Measurements from ENCODE around the gene SHC2. TPM values are rescaled to one million over a fixed set of nuclear protein-coding genes. Genes with fewer than 3 reads are reported as not detected.

SHC2 gene
- total RNA-seq, 1 donor from 2014 or later: 343 TPM

- H3K36me3 Mint-ChIP-seq (ENCODE audit: unreplicated experiment): no peaks in the 10 kb centered on the region
- TF ChIP-seq, protein P1, sequence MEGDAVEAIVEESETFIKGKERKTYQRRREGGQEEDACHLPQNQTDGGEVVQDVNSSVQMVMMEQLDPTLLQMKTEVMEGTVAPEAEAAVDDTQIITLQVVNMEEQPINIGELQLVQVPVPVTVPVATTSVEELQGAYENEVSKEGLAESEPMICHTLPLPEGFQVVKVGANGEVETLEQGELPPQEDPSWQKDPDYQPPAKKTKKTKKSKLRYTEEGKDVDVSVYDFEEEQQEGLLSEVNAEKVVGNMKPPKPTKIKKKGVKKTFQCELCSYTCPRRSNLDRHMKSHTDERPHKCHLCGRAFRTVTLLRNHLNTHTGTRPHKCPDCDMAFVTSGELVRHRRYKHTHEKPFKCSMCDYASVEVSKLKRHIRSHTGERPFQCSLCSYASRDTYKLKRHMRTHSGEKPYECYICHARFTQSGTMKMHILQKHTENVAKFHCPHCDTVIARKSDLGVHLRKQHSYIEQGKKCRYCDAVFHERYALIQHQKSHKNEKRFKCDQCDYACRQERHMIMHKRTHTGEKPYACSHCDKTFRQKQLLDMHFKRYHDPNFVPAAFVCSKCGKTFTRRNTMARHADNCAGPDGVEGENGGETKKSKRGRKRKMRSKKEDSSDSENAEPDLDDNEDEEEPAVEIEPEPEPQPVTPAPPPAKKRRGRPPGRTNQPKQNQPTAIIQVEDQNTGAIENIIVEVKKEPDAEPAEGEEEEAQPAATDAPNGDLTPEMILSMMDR (IDR thresholded peaks at IDR 0.05; ENCODE audit: partially characterized antibody, unreplicated experiment): no peak
- peaks cover 1% of the 10 kb centered on the region for H3K9me3 Mint-ChIP-seq (ENCODE audit: unreplicated experiment)
- peaks cover 12% of the 10 kb centered on the region for H3K27me3 Mint-ChIP-seq (ENCODE audit: unreplicated experiment)
- H3K27ac Mint-ChIP-seq (ENCODE audit: unreplicated experiment): no peak overlapping the region
- peaks cover 4% of the 10 kb centered on the region for H3K4me1 Mint-ChIP-seq (ENCODE audit: low read depth, unreplicated experiment)
- DNase-seq: peak; percentile 46
- H3K4me3 Mint-ChIP-seq (ENCODE audit: unreplicated experiment): no peak overlapping the region
Measured at GRCh38 chr19:403221-404027, 57.4 kb downstream of the SHC2 start.

- no peak overlapping the region for H3K4me3 Mint-ChIP-seq (ENCODE audit: unreplicated experiment)
- no peaks in the 10 kb centered on the region for H3K36me3 Mint-ChIP-seq (ENCODE audit: unreplicated experiment)
- peaks cover 12% of the 10 kb centered on the region for H3K27me3 Mint-ChIP-seq (ENCODE audit: unreplicated experiment)
- peaks cover 1% of the 10 kb centered on the region for H3K9me3 Mint-ChIP-seq (ENCODE audit: unreplicated experiment)
- peaks cover 4% of the 10 kb centered on the region for H3K4me1 Mint-ChIP-seq (ENCODE audit: low read depth, unreplicated experiment)
- H3K27ac Mint-ChIP-seq (ENCODE audit: unreplicated experiment): no peak overlapping the region
- peak; percentile 3 for DNase-seq
- TF ChIP-seq, protein P1 (IDR thresholded peaks at IDR 0.05; ENCODE audit: partially characterized antibody, unreplicated experiment): no peak
Measured at GRCh38 chr19:402786-403185, 58.0 kb downstream of the SHC2 start.

DNA sequence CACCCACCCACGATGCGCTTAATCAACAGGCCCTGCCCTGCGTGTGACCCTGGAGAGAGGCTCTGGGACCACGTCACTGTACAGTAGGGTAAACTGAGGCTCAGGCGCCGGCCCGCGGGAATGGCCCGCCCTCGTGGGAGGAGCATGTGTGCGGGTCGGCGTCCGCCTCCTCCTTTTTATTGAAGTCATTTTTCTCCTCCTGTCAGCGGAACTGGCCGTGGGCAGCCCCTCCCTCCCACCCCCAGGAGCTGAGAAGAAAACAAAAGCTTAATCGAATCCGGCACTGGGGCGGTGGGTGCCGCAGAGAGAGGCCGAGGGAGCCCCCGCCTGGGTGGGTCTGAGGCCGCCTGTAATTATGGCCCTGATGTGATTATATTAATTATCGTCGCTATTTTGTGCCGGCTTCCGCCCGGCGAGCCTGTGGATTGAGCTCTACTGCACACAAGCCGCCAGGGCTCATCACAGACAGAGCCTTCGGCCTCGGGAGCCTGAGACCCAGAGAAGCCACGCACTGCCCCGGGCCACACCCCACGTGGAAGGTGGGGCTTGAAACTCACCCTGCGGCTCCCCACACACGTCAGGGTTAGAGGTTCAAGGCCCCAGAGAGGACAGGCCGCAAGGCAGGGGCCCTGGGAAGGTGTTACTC lies 58.8 kb downstream of the SHC2 start:
- Mint-ChIP-seq H3K36me3 (ENCODE audit: unreplicated experiment) (no peaks in the 10 kb centered on the region), H3K4me1 (ENCODE audit: low read depth, unreplicated experiment) (peaks cover 4% of the 10 kb centered on the region), H3K27ac (ENCODE audit: unreplicated experiment) (no peak overlapping the region), H3K9me3 (ENCODE audit: unreplicated experiment) (peaks cover 2% of the 10 kb centered on the region), H3K4me3 (ENCODE audit: unreplicated experiment) (no peak overlapping the region), H3K27me3 (ENCODE audit: unreplicated experiment) (peaks cover 12% of the 10 kb centered on the region)
- TF ChIP-seq, protein P1 (IDR thresholded peaks at IDR 0.05; ENCODE audit: partially characterized antibody, unreplicated experiment): no peak
- DNase-seq: peak; percentile 15

GRCh38 chr19:400976-401865 lies 59.6 kb downstream of the SHC2 start:
- peaks cover 4% of the 10 kb centered on the region for H3K4me1 Mint-ChIP-seq (ENCODE audit: low read depth, unreplicated experiment)
- H3K27ac Mint-ChIP-seq (ENCODE audit: unreplicated experiment): no peak overlapping the region
- H3K9me3 Mint-ChIP-seq (ENCODE audit: unreplicated experiment): peaks cover 5% of the 10 kb centered on the region
- TF ChIP-seq, protein P1 (IDR thresholded peaks at IDR 0.05; ENCODE audit: partially characterized antibody, unreplicated experiment): no peak
- H3K36me3 Mint-ChIP-seq (ENCODE audit: unreplicated experiment): no peaks in the 10 kb centered on the region
- peaks cover 12% of the 10 kb centered on the region for H3K27me3 Mint-ChIP-seq (ENCODE audit: unreplicated experiment)
- no peak for DNase-seq
- H3K4me3 Mint-ChIP-seq (ENCODE audit: unreplicated experiment): no peak overlapping the region

Measured in glutamatergic neuron (in vitro differentiated cells).